Caco-2 (cell line): ENCODE measurements around the gene DPY19L1. TPM values are rescaled to one million over a fixed set of nuclear protein-coding genes. Genes with fewer than 3 reads are reported as not detected.

Experiments used
- BruUV-seq: library from RNA; stranded (reverse); fragments of 400-500 nt; replicated peaks from 2 replicates; lab custom pipeline; 2021; lab: Mats Ljungman, UMichigan
- CTCF ChIA-PET: fragments of 300-600 bp; sonication (Branson Sonifier 250); formaldehyde crosslinking; loops from one replicate; lab custom pipeline; 2022; ENCODE audit warnings: antibody characterized with exemption; lab: Charles Lee
- POLR2A ChIA-PET: fragments of 300-600 bp; sonication (Branson Sonifier 250); formaldehyde crosslinking; loops from one replicate; lab custom pipeline; 2022; ENCODE audit warnings: antibody characterized with exemption; lab: Charles Lee
- DNase-seq, 2 experiments: peaks; one replicate each; pipeline versions ENCODE4 v3.0.0 to v3.0.0-alpha.2; 2020 to 2022
- H3K27me3 ChIP-seq: replicated peaks from 2 replicates; pipeline ENCODE4 v1.6.0; 2011; ENCODE audit warnings: low read length; ENCODE audit not compliant: control insufficient read depth, insufficient read depth
- H3K36me3 ChIP-seq: 2 replicates; pipeline ENCODE4 v1.5.1; 2011; ENCODE audit warnings: low read length; ENCODE audit not compliant: control insufficient read depth, insufficient read depth
- H3K4me1 ChIP-seq: fragments of 250-450 bp; sonication (Bioruptor Pico); 2 replicates; pipeline ENCODE4 v1.5.1; 2020; ENCODE audit warnings: mild to moderate bottlenecking
- H3K4me3 ChIP-seq: 2 replicates; pipeline ENCODE4 v1.5.1; 2011; ENCODE audit warnings: low read depth, mild to moderate bottlenecking, control low read depth, low read length
- H3K9me3 ChIP-seq: fragments of 250-450 bp; sonication (Bioruptor Pico); 2 replicates; pipeline ENCODE4 v1.5.1; 2020; ENCODE audit warnings: mild to moderate bottlenecking, moderate library complexity
- H3K27ac Mint-ChIP-seq: one replicate; pipeline ENCODE4 v1.8.0; 2022; ENCODE audit warnings: mixed read lengths; ENCODE audit not compliant: unreplicated experiment
- H3K27me3 Mint-ChIP-seq: one replicate; pipeline ENCODE4 v1.8.0; 2022; ENCODE audit warnings: mixed read lengths; ENCODE audit not compliant: insufficient read depth, unreplicated experiment
- H3K36me3 Mint-ChIP-seq: one replicate; pipeline ENCODE4 v1.8.0; 2022; ENCODE audit warnings: mild to moderate bottlenecking, mixed read lengths; ENCODE audit not compliant: insufficient read depth, unreplicated experiment
- H3K4me1 Mint-ChIP-seq: one replicate; pipeline ENCODE4 v1.8.0; 2022; ENCODE audit warnings: low read depth, mixed read lengths; ENCODE audit not compliant: unreplicated experiment
- H3K4me3 Mint-ChIP-seq: one replicate; pipeline ENCODE4 v1.8.0; 2022; ENCODE audit warnings: mild to moderate bottlenecking, moderate library complexity, mixed read lengths; ENCODE audit not compliant: unreplicated experiment
- H3K9me3 Mint-ChIP-seq: one replicate; pipeline ENCODE4 v1.8.0; 2022; ENCODE audit warnings: mixed read lengths; ENCODE audit not compliant: unreplicated experiment
- intact Hi-C: fragments of 100-400 bp; cut with micrococcal nuclease; formaldehyde crosslinking; loops from one replicate; pipeline ENCODE4 v1.10.0; 2022; ENCODE audit not compliant: unreplicated experiment
- total RNA-seq: library from RNA; stranded (reverse); gene quantifications from 2 replicates; pipeline ENCODE4 v1.2.3, GENCODE V29; 2022
- TF ChIP-seq, protein P1 (sequence below), 2 experiments: fragments of 200-600 bp in 1 of 2; IDR thresholded peaks; 1 replicate in 1 of 2; 2 replicates in 1 of 2; pipeline versions ENCODE4 v1.5.1 to v1.8.0; 2011 to 2022; ENCODE audit warnings: antibody characterized with exemption in 1 of 2, control low read depth in 1 of 2, inconsistent platforms in 1 of 2, low read depth in 1 of 2, low read length in 1 of 2, mild to moderate bottlenecking in 1 of 2, moderate library complexity in 1 of 2; ENCODE audit not compliant: insufficient read depth in 1 of 2, severe bottlenecking in 1 of 2, unreplicated experiment in 1 of 2

DPY19L1 gene
- total RNA-seq, 1 experiment from 2014 or later: 12.9 TPM

- no TSS peak for BruUV-seq
- no peak overlapping the region for H3K27ac Mint-ChIP-seq
- peaks cover 6% of the 10 kb centered on the region for H3K4me1 Mint-ChIP-seq
- ChIA-PET CTCF (no interaction called here), POLR2A (no interaction called here)
- Histone ChIP-seq H3K36me3 (no peaks in the 10 kb centered on the region), H3K9me3 (no peaks in the 10 kb centered on the region), H3K4me3 (no peak overlapping the region), H3K4me1 (no peaks in the 10 kb centered on the region), H3K27me3 (no peaks in the 10 kb centered on the region)
- no peaks in the 10 kb centered on the region for H3K36me3 Mint-ChIP-seq
- intact Hi-C loops: no loop called here
- H3K9me3 Mint-ChIP-seq: no peaks in the 10 kb centered on the region
- DNase-seq: no peak
- H3K4me3 Mint-ChIP-seq: no peak overlapping the region
- TF ChIP-seq, protein P1, sequence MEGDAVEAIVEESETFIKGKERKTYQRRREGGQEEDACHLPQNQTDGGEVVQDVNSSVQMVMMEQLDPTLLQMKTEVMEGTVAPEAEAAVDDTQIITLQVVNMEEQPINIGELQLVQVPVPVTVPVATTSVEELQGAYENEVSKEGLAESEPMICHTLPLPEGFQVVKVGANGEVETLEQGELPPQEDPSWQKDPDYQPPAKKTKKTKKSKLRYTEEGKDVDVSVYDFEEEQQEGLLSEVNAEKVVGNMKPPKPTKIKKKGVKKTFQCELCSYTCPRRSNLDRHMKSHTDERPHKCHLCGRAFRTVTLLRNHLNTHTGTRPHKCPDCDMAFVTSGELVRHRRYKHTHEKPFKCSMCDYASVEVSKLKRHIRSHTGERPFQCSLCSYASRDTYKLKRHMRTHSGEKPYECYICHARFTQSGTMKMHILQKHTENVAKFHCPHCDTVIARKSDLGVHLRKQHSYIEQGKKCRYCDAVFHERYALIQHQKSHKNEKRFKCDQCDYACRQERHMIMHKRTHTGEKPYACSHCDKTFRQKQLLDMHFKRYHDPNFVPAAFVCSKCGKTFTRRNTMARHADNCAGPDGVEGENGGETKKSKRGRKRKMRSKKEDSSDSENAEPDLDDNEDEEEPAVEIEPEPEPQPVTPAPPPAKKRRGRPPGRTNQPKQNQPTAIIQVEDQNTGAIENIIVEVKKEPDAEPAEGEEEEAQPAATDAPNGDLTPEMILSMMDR (IDR thresholded peaks at IDR 0.05; ENCODE audit: insufficient read depth in 1 of 2, low read depth in 1 of 2, low read length in 1 of 2, severe bottlenecking in 1 of 2, unreplicated experiment in 1 of 2): no peak
- no peaks in the 10 kb centered on the region for H3K27me3 Mint-ChIP-seq
Observed at GRCh38 chr7:35019179-35019729, 18.0 kb downstream of the DPY19L1 start.

GRCh38 chr7:35015346-35015859 lies 21.9 kb downstream of the DPY19L1 start:
- TF ChIP-seq, protein P1 (IDR thresholded peaks at IDR 0.05; ENCODE audit: insufficient read depth in 1 of 2, low read depth in 1 of 2, low read length in 1 of 2, severe bottlenecking in 1 of 2, unreplicated experiment in 1 of 2): no peak
- no peak overlapping the region for H3K4me3 ChIP-seq
- CTCF ChIA-PET: no interaction called here
- Mint-ChIP-seq H3K4me3 (no peak overlapping the region), H3K4me1 (peaks cover 6% of the 10 kb centered on the region), H3K27me3 (no peaks in the 10 kb centered on the region), H3K9me3 (no peaks in the 10 kb centered on the region), H3K27ac (no peak overlapping the region), H3K36me3 (no peaks in the 10 kb centered on the region)
- POLR2A ChIA-PET: no interaction called here
- no peak for DNase-seq
- no peaks in the 10 kb centered on the region for H3K27me3 ChIP-seq
- BruUV-seq: no TSS peak
- no peaks in the 10 kb centered on the region for H3K36me3 ChIP-seq
- H3K4me1 ChIP-seq: no peaks in the 10 kb centered on the region
- intact Hi-C loops: no loop called here
- H3K9me3 ChIP-seq: no peaks in the 10 kb centered on the region

DNA sequence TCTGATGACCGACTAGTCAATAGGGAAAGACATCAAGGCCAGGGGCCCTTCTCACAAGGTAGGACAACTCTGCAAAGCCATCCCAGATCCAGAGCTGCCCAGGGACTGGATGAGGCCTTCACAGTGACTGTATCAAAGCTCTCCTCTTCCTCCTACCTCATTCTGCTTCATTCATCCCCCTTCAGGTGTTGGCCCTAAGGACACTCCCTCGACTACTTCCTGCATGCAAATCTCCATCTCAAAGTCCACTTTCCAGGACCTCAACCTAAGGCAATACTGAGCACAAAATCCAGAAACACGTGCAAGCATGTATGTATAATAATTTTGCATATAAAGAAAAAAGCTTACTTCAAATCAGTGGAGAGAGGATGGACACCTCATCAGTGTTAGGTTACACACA lies 25.1 kb downstream of the DPY19L1 start:
- peaks cover 6% of the 10 kb centered on the region for H3K4me1 Mint-ChIP-seq
- POLR2A ChIA-PET: no interaction called here
- H3K27me3 ChIP-seq: no peaks in the 10 kb centered on the region
- H3K9me3 ChIP-seq: no peaks in the 10 kb centered on the region
- intact Hi-C loops: no loop called here
- H3K4me3 Mint-ChIP-seq: no peak overlapping the region
- TF ChIP-seq, protein P1 (IDR thresholded peaks at IDR 0.05; ENCODE audit: insufficient read depth in 1 of 2, low read depth in 1 of 2, low read length in 1 of 2, severe bottlenecking in 1 of 2, unreplicated experiment in 1 of 2): no peak
- H3K36me3 ChIP-seq: no peaks in the 10 kb centered on the region
- no peak overlapping the region for H3K27ac Mint-ChIP-seq
- CTCF ChIA-PET: no interaction called here
- no peak for DNase-seq
- BruUV-seq: no TSS peak
- no peak overlapping the region for H3K4me3 ChIP-seq
- no peaks in the 10 kb centered on the region for H3K36me3 Mint-ChIP-seq
- H3K27me3 Mint-ChIP-seq: no peaks in the 10 kb centered on the region
- no peaks in the 10 kb centered on the region for H3K9me3 Mint-ChIP-seq
- H3K4me1 ChIP-seq: no peaks in the 10 kb centered on the region
